PC-3 (cell line): ENCODE measurements around the gene DAPK1. TPM values are rescaled to one million over a fixed set of nuclear protein-coding genes. Genes with fewer than 3 reads are reported as not detected.

Experiments
- ATAC-seq: fragments of 200-7000 bp; cut with Tn5 transposase; 2 replicates; pipeline ENCODE4 v1.9.1; 2020; ENCODE audit warnings: mild to moderate bottlenecking, moderate library complexity
- BruUV-seq: library from RNA; stranded (reverse); fragments of 400-500 nt; replicated peaks from 2 replicates; lab custom pipeline; 2021; lab: Mats Ljungman, UMichigan
- CTCF ChIA-PET: fragments of 300-600 bp; sonication (Branson Sonifier 250); formaldehyde crosslinking; loops from one replicate; lab custom pipeline; 2022; ENCODE audit warnings: antibody characterized with exemption; lab: Charles Lee
- POLR2A ChIA-PET: fragments of 300-600 bp; sonication (Branson Sonifier 250); formaldehyde crosslinking; loops from one replicate; lab custom pipeline; 2022; ENCODE audit warnings: antibody characterized with exemption; ENCODE audit not compliant: unreplicated experiment; lab: Charles Lee
- DNase-seq: peaks from one replicate; pipeline ENCODE4 v3.0.0-alpha.2; 2015
- H2AFZ ChIP-seq: fragments of 300-600 bp; sonication (generic); 2 replicates; pipeline ENCODE4 v1.6.0; 2016; ENCODE audit warnings: antibody characterized with exemption, low read length
- H3F3A ChIP-seq: fragments of 300-600 bp; sonication (generic); one replicate; pipeline ENCODE4 v1.6.0; 2017; ENCODE audit warnings: antibody characterized with exemption, low read length, control low read depth, mild to moderate bottlenecking; ENCODE audit not compliant: unreplicated experiment
- H3K27ac ChIP-seq: fragments of 300-600 bp; sonication (generic); 2 replicates; pipeline ENCODE4 v1.5.1; 2016; ENCODE audit warnings: mild to moderate bottlenecking, low read length
- H3K27me3 ChIP-seq: fragments of 300-600 bp; sonication (generic); 2 replicates; pipeline ENCODE4 v1.6.1; 2016; ENCODE audit warnings: low read length, mixed read lengths
- H3K36me3 ChIP-seq: fragments of 300-600 bp; sonication (generic); 2 replicates; pipeline ENCODE4 v1.6.1; 2016; ENCODE audit warnings: low read depth, mixed run types, low read length, mixed read lengths
- H3K4me1 ChIP-seq: fragments of 300-600 bp; sonication (generic); 2 replicates; pipeline ENCODE4 v1.5.1; 2016; ENCODE audit warnings: low read length; ENCODE audit not compliant: insufficient read depth
- H3K4me2 ChIP-seq: fragments of 300-600 bp; sonication (generic); 2 replicates; pipeline ENCODE4 v1.6.0; 2016; ENCODE audit warnings: low read length
- H3K4me3 ChIP-seq: fragments of 300-600 bp; sonication (generic); 2 replicates; pipeline ENCODE4 v1.5.1; 2016; ENCODE audit warnings: mild to moderate bottlenecking, low read length, mixed read lengths
- H3K79me2 ChIP-seq: fragments of 300-600 bp; sonication (generic); 2 replicates; pipeline ENCODE4 v1.6.1; 2017; ENCODE audit warnings: low read length, mixed read lengths
- H3K9ac ChIP-seq: fragments of 300-600 bp; sonication (generic); 2 replicates; pipeline ENCODE4 v1.6.0; 2016; ENCODE audit warnings: mild to moderate bottlenecking, low read length
- H3K9me2 ChIP-seq: fragments of 300-600 bp; sonication (generic); replicated peaks from 2 replicates; pipeline ENCODE4 v1.6.1; 2016; ENCODE audit warnings: mixed run types, low read length, mixed read lengths
- H3K9me3 ChIP-seq: fragments of 300-600 bp; sonication (generic); 2 replicates; pipeline ENCODE4 v1.6.1; 2016; ENCODE audit warnings: low read length, mixed read lengths
- H4K20me1 ChIP-seq: fragments of 300-600 bp; sonication (generic); 2 replicates; pipeline ENCODE4 v1.6.1; 2016; ENCODE audit warnings: low read length, mixed read lengths
- EZH2 ChIP-seq: fragments of 300-600 bp; sonication (generic); IDR thresholded peaks from one replicate; pipeline ENCODE4 v1.6.1; 2017; ENCODE audit warnings: antibody characterized with exemption, mild to moderate bottlenecking, low read length; ENCODE audit not compliant: unreplicated experiment
- EZH2phosphoT487 ChIP-seq: fragments of 300-600 bp; sonication (generic); IDR thresholded peaks from 2 replicates; pipeline ENCODE4 v1.6.1; 2018; ENCODE audit warnings: mild to moderate bottlenecking, antibody characterized with exemption, low read length, borderline replicate concordance
- intact Hi-C: fragments of 100-400 bp; cut with micrococcal nuclease; formaldehyde crosslinking; loops from 2 replicates; pipeline ENCODE4 v1.9.0; 2023
- total RNA-seq: library from RNA; depleted of rRNA; stranded (reverse); fragments of >200 nt; gene quantifications from 2 replicates; pipeline ENCODE4 v1.2.3, GENCODE V29; 2014
- TF ChIP-seq, protein P1 (sequence below): fragments of 300-600 bp; sonication (generic); conservative IDR thresholded peaks from 2 replicates; pipeline ENCODE4 v1.5.1; 2017; ENCODE audit warnings: antibody characterized with exemption, low read depth, mild to moderate bottlenecking, low read length

The DAPK1 gene
- total RNA-seq, 1 experiment from 2014 or later, result not detected

DNA sequence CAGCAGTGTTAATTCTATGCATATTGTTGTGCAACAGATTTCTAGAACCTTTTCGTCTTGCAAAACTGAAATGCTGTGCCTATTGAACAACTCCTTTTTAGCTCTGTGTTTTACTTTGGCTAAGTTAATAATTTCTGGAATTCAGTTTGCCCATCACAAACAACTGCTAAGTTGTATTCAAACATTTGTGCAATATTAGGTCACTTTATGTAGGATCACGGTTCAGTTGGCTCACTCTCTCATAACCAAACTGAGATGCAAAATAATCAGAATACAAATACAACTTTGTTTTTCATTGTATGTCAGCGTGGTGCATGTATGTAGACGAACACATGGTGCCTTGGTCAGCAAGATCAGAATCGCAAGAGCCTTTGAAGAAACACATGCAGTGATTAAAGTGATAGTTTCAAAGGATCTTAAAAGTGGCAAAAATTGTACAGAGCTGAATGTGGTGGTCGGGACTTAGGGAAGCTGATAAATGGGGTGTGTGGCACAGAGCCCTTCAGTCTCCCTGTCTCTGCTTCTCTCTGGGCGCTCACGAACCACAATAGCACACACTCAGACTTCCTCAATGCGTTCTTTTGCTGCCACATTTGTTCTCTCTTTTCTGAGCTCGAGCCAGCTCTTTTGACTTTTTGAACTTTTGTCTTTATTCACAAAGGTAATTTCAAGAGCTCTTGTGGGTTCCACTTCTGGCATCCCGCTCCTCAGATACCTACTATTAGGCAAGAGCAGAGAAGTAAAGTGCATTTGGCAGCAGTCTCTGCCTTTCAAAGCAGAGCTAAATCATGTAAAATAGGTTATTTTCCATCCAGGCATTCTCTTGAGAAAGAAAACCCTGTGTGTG lies 115.8 kb downstream of the DAPK1 start:
- ChIA-PET CTCF (no interaction called here), POLR2A (no interaction called here)
- no peaks in the 10 kb centered on the region for H3K36me3 ChIP-seq
- no peak overlapping the region for H2AFZ ChIP-seq
- H3F3A ChIP-seq, result no peaks in the 10 kb centered on the region
- no peak overlapping the region for H3K27ac ChIP-seq
- no TSS peak for BruUV-seq
- no peak overlapping the region for H3K4me2 ChIP-seq
- ATAC-seq, result no peak
- H3K79me2 ChIP-seq, result no peaks in the 10 kb centered on the region
- no peak overlapping the region for H3K9ac ChIP-seq
- TF ChIP-seq EZH2 (no peak), EZH2phosphoT487 (no peak)
- TF ChIP-seq, protein P1, sequence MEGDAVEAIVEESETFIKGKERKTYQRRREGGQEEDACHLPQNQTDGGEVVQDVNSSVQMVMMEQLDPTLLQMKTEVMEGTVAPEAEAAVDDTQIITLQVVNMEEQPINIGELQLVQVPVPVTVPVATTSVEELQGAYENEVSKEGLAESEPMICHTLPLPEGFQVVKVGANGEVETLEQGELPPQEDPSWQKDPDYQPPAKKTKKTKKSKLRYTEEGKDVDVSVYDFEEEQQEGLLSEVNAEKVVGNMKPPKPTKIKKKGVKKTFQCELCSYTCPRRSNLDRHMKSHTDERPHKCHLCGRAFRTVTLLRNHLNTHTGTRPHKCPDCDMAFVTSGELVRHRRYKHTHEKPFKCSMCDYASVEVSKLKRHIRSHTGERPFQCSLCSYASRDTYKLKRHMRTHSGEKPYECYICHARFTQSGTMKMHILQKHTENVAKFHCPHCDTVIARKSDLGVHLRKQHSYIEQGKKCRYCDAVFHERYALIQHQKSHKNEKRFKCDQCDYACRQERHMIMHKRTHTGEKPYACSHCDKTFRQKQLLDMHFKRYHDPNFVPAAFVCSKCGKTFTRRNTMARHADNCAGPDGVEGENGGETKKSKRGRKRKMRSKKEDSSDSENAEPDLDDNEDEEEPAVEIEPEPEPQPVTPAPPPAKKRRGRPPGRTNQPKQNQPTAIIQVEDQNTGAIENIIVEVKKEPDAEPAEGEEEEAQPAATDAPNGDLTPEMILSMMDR, result no peak
- peaks cover 55% of the 10 kb centered on the region for H3K27me3 ChIP-seq
- intact Hi-C loops, result no loop called here
- no peak for DNase-seq
- no peaks in the 10 kb centered on the region for H4K20me1 ChIP-seq
- H3K9me3 ChIP-seq, result no peaks in the 10 kb centered on the region
- H3K4me1 ChIP-seq, result no peaks in the 10 kb centered on the region
- no peaks in the 10 kb centered on the region for H3K9me2 ChIP-seq
- no peak overlapping the region for H3K4me3 ChIP-seq

DNA sequence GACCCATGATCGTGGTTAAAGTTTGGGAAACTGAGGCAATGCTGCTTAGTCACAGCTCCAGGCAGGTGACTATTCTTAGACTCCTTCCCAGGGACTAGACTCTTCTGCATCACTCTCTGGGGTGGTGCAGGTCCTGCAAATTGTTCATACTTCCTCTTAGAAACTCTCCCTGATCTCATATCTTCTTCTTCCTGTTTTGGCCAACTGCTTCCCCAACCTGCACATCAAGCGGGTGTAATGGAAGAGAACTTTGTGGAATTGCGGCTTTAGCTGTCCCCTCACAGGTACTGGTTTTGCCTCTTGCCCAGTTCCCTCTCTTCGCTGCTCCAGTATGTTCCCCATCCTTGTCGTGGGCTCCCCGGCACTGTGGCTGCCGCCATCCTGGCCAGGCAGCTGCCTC lies 116.7 kb downstream of the DAPK1 start:
- no peaks in the 10 kb centered on the region for H3K4me1 ChIP-seq
- intact Hi-C loops, result no loop called here
- CTCF ChIA-PET, result no interaction called here
- H3K79me2 ChIP-seq, result no peaks in the 10 kb centered on the region
- H3K9ac ChIP-seq, result no peak overlapping the region
- H3K9me3 ChIP-seq, result no peaks in the 10 kb centered on the region
- H2AFZ ChIP-seq, result no peak overlapping the region
- TF ChIP-seq, protein P1, result no peak
- TF ChIP-seq EZH2, result no peak
- TF ChIP-seq EZH2phosphoT487, result no peak
- no peak overlapping the region for H3K27ac ChIP-seq
- H4K20me1 ChIP-seq, result no peaks in the 10 kb centered on the region
- POLR2A ChIA-PET, result no interaction called here
- peaks cover 52% of the 10 kb centered on the region for H3K27me3 ChIP-seq
- no peaks in the 10 kb centered on the region for H3K36me3 ChIP-seq
- no peaks in the 10 kb centered on the region for H3K9me2 ChIP-seq
- H3F3A ChIP-seq, result no peaks in the 10 kb centered on the region
- no peak for DNase-seq
- no peak for ATAC-seq
- H3K4me2 ChIP-seq, result no peak overlapping the region
- H3K4me3 ChIP-seq, result no peak overlapping the region
- BruUV-seq, result no TSS peak

GRCh38 chr9:87615136-87615535 lies 117.5 kb downstream of the DAPK1 start:
- H3K36me3 ChIP-seq, result no peaks in the 10 kb centered on the region
- H3K27me3 ChIP-seq, result peaks cover 46% of the 10 kb centered on the region
- H3K9me2 ChIP-seq, result no peaks in the 10 kb centered on the region
- CTCF ChIA-PET, result no interaction called here
- no peak overlapping the region for H3K27ac ChIP-seq
- intact Hi-C loops, result no loop called here
- no peaks in the 10 kb centered on the region for H3K9me3 ChIP-seq
- BruUV-seq, result no TSS peak
- DNase-seq, result no peak
- no peak for ATAC-seq
- no peak overlapping the region for H3K4me2 ChIP-seq
- TF ChIP-seq EZH2phosphoT487 (no peak), EZH2 (no peak)
- TF ChIP-seq, protein P1, result no peak
- H3K4me3 ChIP-seq, result no peak overlapping the region
- no peaks in the 10 kb centered on the region for H3F3A ChIP-seq
- no peaks in the 10 kb centered on the region for H3K4me1 ChIP-seq
- no peaks in the 10 kb centered on the region for H4K20me1 ChIP-seq
- no peak overlapping the region for H2AFZ ChIP-seq
- POLR2A ChIA-PET, result no interaction called here
- H3K9ac ChIP-seq, result no peak overlapping the region
- H3K79me2 ChIP-seq, result no peaks in the 10 kb centered on the region
